ENCODE data around the gene SIGLEC1.

DNA sequence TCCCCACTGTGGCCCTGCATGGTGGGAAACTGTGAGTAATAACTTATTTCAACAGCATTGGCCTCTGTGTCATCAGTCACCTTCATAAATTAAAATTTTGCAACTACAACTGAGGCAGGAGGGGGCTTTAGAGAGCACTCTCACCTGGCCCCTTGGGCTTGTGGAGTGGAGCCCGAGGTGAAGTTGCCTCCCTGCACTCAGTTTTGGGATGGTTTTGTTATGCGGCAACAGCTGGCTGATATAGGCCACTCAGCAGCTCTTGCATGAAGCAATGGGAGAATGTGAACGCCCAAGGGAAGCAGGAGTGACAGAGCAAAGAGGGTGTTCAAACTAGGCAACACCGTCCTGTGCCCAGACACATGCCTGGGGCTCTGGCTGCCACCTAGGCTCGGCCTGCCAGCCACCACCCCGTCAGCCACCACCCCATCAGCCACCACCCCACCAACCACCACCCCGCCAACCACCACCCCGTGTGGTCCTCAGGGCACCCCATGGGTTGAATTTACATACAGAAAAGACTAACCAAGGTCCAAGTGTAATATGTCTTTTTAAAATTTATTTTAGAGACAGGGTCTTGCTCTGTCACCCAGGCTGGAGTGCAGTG lies 44.9 kb downstream of the SIGLEC1 start:
- TF ChIP-seq, protein P1, sequence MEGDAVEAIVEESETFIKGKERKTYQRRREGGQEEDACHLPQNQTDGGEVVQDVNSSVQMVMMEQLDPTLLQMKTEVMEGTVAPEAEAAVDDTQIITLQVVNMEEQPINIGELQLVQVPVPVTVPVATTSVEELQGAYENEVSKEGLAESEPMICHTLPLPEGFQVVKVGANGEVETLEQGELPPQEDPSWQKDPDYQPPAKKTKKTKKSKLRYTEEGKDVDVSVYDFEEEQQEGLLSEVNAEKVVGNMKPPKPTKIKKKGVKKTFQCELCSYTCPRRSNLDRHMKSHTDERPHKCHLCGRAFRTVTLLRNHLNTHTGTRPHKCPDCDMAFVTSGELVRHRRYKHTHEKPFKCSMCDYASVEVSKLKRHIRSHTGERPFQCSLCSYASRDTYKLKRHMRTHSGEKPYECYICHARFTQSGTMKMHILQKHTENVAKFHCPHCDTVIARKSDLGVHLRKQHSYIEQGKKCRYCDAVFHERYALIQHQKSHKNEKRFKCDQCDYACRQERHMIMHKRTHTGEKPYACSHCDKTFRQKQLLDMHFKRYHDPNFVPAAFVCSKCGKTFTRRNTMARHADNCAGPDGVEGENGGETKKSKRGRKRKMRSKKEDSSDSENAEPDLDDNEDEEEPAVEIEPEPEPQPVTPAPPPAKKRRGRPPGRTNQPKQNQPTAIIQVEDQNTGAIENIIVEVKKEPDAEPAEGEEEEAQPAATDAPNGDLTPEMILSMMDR (conservative IDR thresholded peaks at IDR 0.05 in 1 of 2, IDR thresholded peaks at IDR 0.05 in 1 of 2; ENCODE audit: low read depth in 1 of 2, low read length in 2 of 2): no peak
- no peak for TF ChIP-seq EZH2 (IDR thresholded peaks at IDR 0.05; ENCODE audit: low read length, missing control alignments)

Measured in fibroblast of lung (primary cell).